ENCODE measurements around the gene ABCB6. TPM values are rescaled to one million over a fixed set of nuclear protein-coding genes. Genes with fewer than 3 reads are reported as not detected.

Gene ABCB6
- total RNA-seq, 1 donor from 2014 or later: 9.3 TPM

GRCh38 chr2:219244789-219245147 lies 26.0 kb upstream of the ABCB6 start:
- no peak for TF ChIP-seq CTCF (conservative IDR thresholded peaks at IDR 0.05; ENCODE audit: low read depth, low read length)
- no peak for DNase-seq (ENCODE audit: low read depth)
- H3K4me3 ChIP-seq (ENCODE audit: low read depth, low read length): peak overlapping the region; percentile 96

GRCh38 chr2:219243291-219243761 lies 24.6 kb upstream of the ABCB6 start:
- no peak for DNase-seq (ENCODE audit: low read depth)
- H3K4me3 ChIP-seq (ENCODE audit: low read depth, low read length): peak overlapping the region; percentile 61
- no peak for TF ChIP-seq CTCF (conservative IDR thresholded peaks at IDR 0.05; ENCODE audit: low read depth, low read length)

- no peak overlapping the region for H3K4me3 ChIP-seq (ENCODE audit: low read depth, low read length)
- no peak for DNase-seq (ENCODE audit: low read depth)
- TF ChIP-seq CTCF (conservative IDR thresholded peaks at IDR 0.05; ENCODE audit: low read depth, low read length): no peak
Measured at GRCh38 chr2:219234331-219234730, 15.6 kb upstream of the ABCB6 start.

- no peak for TF ChIP-seq CTCF (conservative IDR thresholded peaks at IDR 0.05; ENCODE audit: low read depth, low read length)
- no peak for DNase-seq (ENCODE audit: low read depth)
- peak overlapping the region; percentile 76 for H3K4me3 ChIP-seq (ENCODE audit: low read depth, low read length)
Measured at GRCh38 chr2:219230059-219230540, 11.3 kb upstream of the ABCB6 start.

- peak; percentile 79 for DNase-seq (ENCODE audit: low read depth)
- H3K4me3 ChIP-seq (ENCODE audit: low read depth, low read length): peak within 1 kb of the TSS; percentile 76
- no peak for TF ChIP-seq CTCF (conservative IDR thresholded peaks at IDR 0.05; ENCODE audit: low read depth, low read length)
Measured at GRCh38 chr2:219229305-219230058, 10.7 kb upstream of the ABCB6 start, which contains the start of the genes ANKZF1 and ATG9A. TSS of gene ANKZF1 (plus strand) at chr2:219229806. CDS start at chr2:219230258, 452 bp downstream. TSS of gene ATG9A (minus strand) at chr2:219229636. CDS start at chr2:219228024, 1,612 bp downstream.

GRCh38 chr2:219228911-219229304 lies 10.2 kb upstream of the ABCB6 start:
- H3K4me3 ChIP-seq (ENCODE audit: low read depth, low read length): peak overlapping the region; percentile 76
- DNase-seq (ENCODE audit: low read depth): no peak
- TF ChIP-seq CTCF (conservative IDR thresholded peaks at IDR 0.05; ENCODE audit: low read depth, low read length): no peak

All from epithelial cell of proximal tubule (primary cell).